ENCODE measurements around the gene IPO13. TPM values are rescaled to one million over a fixed set of nuclear protein-coding genes. Genes with fewer than 3 reads are reported as not detected.

IPO13 gene
- total and polyA plus RNA-seq, 2 donors from 2014 or later: 33.8 to 56.1 TPM

GRCh38 chr1:43949678-43950077, 2.9 kb downstream of the IPO13 start:
- no peak for FAIRE-seq
- no peaks in the 10 kb centered on the region for H3K9me3 ChIP-seq (ENCODE audit: control insufficient read depth in 2 of 3, insufficient read depth in 1 of 3, low read length in 3 of 3)
- no peaks in the 10 kb centered on the region for H3K27me3 ChIP-seq (ENCODE audit: control insufficient read depth, insufficient read depth, low read length)
- H3K9ac ChIP-seq (ENCODE audit: low read length in 3 of 3): no peak overlapping the region
- H3K27ac ChIP-seq (ENCODE audit: low read depth in 2 of 2, low read length in 2 of 2): no peak overlapping the region
- intact Hi-C loops (cut with DNase I): no loop called here
- no peak overlapping the region for H3K4me3 ChIP-seq (ENCODE audit: low read length in 3 of 3)
- TF ChIP-seq CTCF (IDR thresholded peaks at IDR 0.05; ENCODE audit: borderline replicate concordance, extremely low read depth, insufficient read depth): no peak
- H3K4me1 ChIP-seq (ENCODE audit: control insufficient read depth in 2 of 3, insufficient read depth in 2 of 3, low read depth in 1 of 3, low read length in 3 of 3): peaks cover 0 to 33% (median 21%) of the 10 kb centered on the region in 3 donors
- DNase-seq: no peak
- H3K36me3 ChIP-seq (ENCODE audit: control insufficient read depth in 2 of 3, insufficient read depth in 3 of 3, low read length in 3 of 3): peaks cover 0 to 12% (median 0%) of the 10 kb centered on the region in 3 donors

GRCh38 chr1:43951021-43951985, 4.6 kb downstream of the IPO13 start:
- no peak overlapping the region for H3K9ac ChIP-seq (ENCODE audit: low read length in 3 of 3)
- H3K4me1 ChIP-seq (ENCODE audit: control insufficient read depth in 2 of 3, insufficient read depth in 2 of 3, low read depth in 1 of 3, low read length in 3 of 3): peaks cover 0 to 28% (median 21%) of the 10 kb centered on the region in 3 donors
- no peaks in the 10 kb centered on the region for H3K9me3 ChIP-seq (ENCODE audit: control insufficient read depth in 2 of 3, insufficient read depth in 1 of 3, low read length in 3 of 3)
- intact Hi-C loops (cut with DNase I): no loop called here
- no peak overlapping the region for H3K4me3 ChIP-seq (ENCODE audit: low read length in 3 of 3)
- H3K36me3 ChIP-seq (ENCODE audit: control insufficient read depth in 2 of 3, insufficient read depth in 3 of 3, low read length in 3 of 3): peaks cover 0 to 15% (median 4%) of the 10 kb centered on the region in 3 donors
- no peaks in the 10 kb centered on the region for H3K27me3 ChIP-seq (ENCODE audit: control insufficient read depth, insufficient read depth, low read length)
- no peak for FAIRE-seq
- TF ChIP-seq CTCF (IDR thresholded peaks at IDR 0.05; ENCODE audit: borderline replicate concordance, extremely low read depth, insufficient read depth): no peak
- no peak overlapping the region for H3K27ac ChIP-seq (ENCODE audit: low read depth in 2 of 2, low read length in 2 of 2)
- DNase-seq: no peak

GRCh38 chr1:43952731-43953346, 6.1 kb downstream of the IPO13 start:
- Histone ChIP-seq H3K27ac (ENCODE audit: low read depth in 2 of 2, low read length in 2 of 2) (peak overlapping the region in 1 of 2 donors; percentile 16), H3K36me3 (ENCODE audit: control insufficient read depth in 2 of 3, insufficient read depth in 3 of 3, low read length in 3 of 3) (peaks cover 2 to 30% (median 19%) of the 10 kb centered on the region in 3 donors), H3K9me3 (ENCODE audit: control insufficient read depth in 2 of 3, insufficient read depth in 1 of 3, low read length in 3 of 3) (no peaks in the 10 kb centered on the region), H3K27me3 (ENCODE audit: control insufficient read depth, insufficient read depth, low read length) (no peaks in the 10 kb centered on the region), H3K9ac (ENCODE audit: low read length in 3 of 3) (no peak overlapping the region), H3K4me1 (ENCODE audit: control insufficient read depth in 2 of 3, insufficient read depth in 2 of 3, low read depth in 1 of 3, low read length in 3 of 3) (peaks cover 0 to 22% (median 16%) of the 10 kb centered on the region in 3 donors), H3K4me3 (ENCODE audit: low read length in 3 of 3) (no peak overlapping the region)
- intact Hi-C loops (cut with DNase I): no loop called here
- TF ChIP-seq CTCF (IDR thresholded peaks at IDR 0.05; ENCODE audit: borderline replicate concordance, extremely low read depth, insufficient read depth): no peak
- DNase-seq: peak in 4 of 5 donors; percentile 79 to 86 (median 82)
- no peak for FAIRE-seq

All from kidney (tissue), 14 donors.